Erythroblast (primary cell): Measurements from ENCODE around the gene RFC3.

ENCODE experiments used
- GATA1 ChIP-seq: IDR thresholded peaks from 2 replicates; pipeline ENCODE4 v1.6.1; 2011; ENCODE audit warnings: low read depth, mild to moderate bottlenecking, control low read depth, low read length, moderate library complexity
- POLR2A ChIP-seq: IDR thresholded peaks from 2 replicates; pipeline ENCODE4 v1.6.1; 2011; ENCODE audit warnings: mild to moderate bottlenecking, low read length

DNA sequence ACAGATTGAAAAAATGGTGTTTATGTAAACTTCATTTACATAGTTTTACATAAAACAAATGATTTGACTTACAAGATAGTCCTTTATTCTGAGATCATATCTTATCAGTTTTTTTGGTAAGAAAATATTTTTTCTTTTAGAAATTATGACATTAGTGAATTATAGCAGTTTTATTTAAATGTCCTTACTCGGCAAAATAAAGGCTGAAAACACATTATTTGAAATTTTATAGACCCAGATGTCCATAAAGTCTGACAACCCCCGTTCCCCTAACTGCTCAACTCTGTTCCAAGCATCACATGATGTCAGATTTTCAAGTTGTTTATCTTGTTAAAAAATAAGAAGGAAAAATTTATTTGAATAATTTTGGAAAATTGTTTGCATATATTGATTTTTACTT is 46.7 kb upstream of the RFC3 start:
- no peak for TF ChIP-seq GATA1
- no peak for TF ChIP-seq POLR2A
